IPS-18a (cell line): Measurements from ENCODE around the gene STK26.
"Not testable (repeated sequence)": the region's sequence is repeated elsewhere in the genome, so short reads cannot be mapped to it uniquely, and the experiment has no call there.

Source experiments
- H3K27ac ChIP-seq: one replicate; pipeline ENCODE4 v1.5.1; 2013; ENCODE audit warnings: low read length
- H3K27me3 ChIP-seq: one replicate; pipeline ENCODE4 v1.6.1; 2013; ENCODE audit warnings: mild to moderate bottlenecking, low read length; ENCODE audit not compliant: control insufficient read depth, insufficient read depth
- H3K36me3 ChIP-seq: one replicate; pipeline ENCODE4 v1.6.1; 2013; ENCODE audit warnings: low read depth, low read length; ENCODE audit not compliant: control insufficient read depth
- H3K4me1 ChIP-seq: one replicate; pipeline ENCODE4 v1.6.1; 2013; ENCODE audit warnings: low read depth, low read length; ENCODE audit not compliant: control insufficient read depth
- H3K4me3 ChIP-seq: one replicate; pipeline ENCODE4 v1.5.1; 2013; ENCODE audit warnings: low read length
- H3K9ac ChIP-seq: one replicate; pipeline ENCODE4 v1.6.1; 2013; ENCODE audit warnings: mild to moderate bottlenecking, low read length, moderate library complexity
- H3K9me3 ChIP-seq: one replicate; pipeline ENCODE4 v1.6.1; 2013; ENCODE audit warnings: low read depth, low read length; ENCODE audit not compliant: control insufficient read depth

The STK26 gene

DNA sequence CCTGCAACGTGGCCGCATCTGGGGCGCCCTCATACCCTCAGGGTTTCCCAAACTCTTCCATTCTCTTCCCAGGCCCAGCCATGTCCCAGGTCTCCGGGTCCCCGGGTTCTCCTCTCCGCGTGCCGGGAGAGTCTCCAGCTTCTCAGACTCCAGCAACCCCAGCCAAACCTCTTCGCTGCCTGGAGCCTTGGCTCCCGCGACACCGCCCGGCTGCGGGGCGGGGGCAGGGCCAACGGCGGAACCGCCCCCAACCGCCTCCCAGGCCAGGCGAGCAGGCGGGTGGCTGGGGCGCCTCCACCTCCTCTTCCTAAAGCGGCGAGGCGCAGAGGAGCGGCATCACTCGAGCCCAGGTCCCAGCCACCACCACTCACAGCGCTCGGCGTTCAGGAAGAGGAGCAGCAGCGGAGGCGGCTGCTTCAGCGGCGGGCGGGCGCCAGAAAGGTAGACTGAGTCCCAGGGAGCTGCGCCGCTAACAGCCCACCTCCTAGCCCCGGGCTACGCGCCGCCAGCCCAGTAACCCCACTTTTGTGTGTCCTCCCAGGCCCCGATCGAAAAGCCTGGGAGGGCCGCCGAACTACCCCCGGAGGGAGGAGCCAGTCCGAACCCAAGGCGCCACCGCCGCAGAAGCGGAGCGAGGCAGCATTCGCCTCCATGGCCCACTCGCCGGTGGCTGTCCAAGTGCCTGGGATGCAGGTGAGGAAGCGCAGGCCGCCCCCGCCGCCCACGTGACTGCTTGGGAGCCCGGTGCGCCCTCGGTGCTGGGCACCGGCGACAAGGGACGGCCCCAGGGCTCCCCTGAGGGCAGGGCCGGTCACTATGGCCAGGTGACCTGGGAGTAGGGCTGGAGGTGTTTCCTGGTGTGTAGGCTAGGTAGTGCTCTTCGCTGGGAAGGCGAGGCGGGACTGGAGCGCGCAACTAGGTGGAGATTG lies at the start of gene STK26:
Gene STK26 (plus strand): TSS at position 336 of the 929 bp plus-strand sequence. CDS start 316 bp downstream, at position 652.
- Histone ChIP-seq H3K4me3 (peak within 1 kb of the TSS; percentile 75), H3K9me3 (peaks cover 7% of the 10 kb centered on the region), H3K9ac (peak within 1 kb of the TSS; percentile 57), H3K27ac (peak within 1 kb of the TSS; percentile 53), H3K27me3 (no peaks in the 10 kb centered on the region), H3K36me3 (no peaks in the 10 kb centered on the region), H3K4me1 (peaks cover 7% of the 10 kb centered on the region)

GRCh38 chrX:131975851-131976250 lies 47.3 kb upstream of the STK26 start:
- Histone ChIP-seq H3K9ac (no peak overlapping the region), H3K27ac (no peak overlapping the region), H3K36me3 (no peaks in the 10 kb centered on the region), H3K4me3 (no peak overlapping the region), H3K4me1 (peaks cover 2% of the 10 kb centered on the region), H3K27me3 (no peaks in the 10 kb centered on the region), H3K9me3 (peaks cover 4% of the 10 kb centered on the region)

GRCh38 chrX:131977619-131978018 lies 45.5 kb upstream of the STK26 start:
- Histone ChIP-seq H3K27me3 (no peaks in the 10 kb centered on the region), H3K4me1 (peaks cover 7% of the 10 kb centered on the region), H3K36me3 (no peaks in the 10 kb centered on the region), H3K27ac (no peak overlapping the region), H3K9ac (no peak overlapping the region), H3K9me3 (peaks cover 4% of the 10 kb centered on the region), H3K4me3 (no peak overlapping the region)

DNA sequence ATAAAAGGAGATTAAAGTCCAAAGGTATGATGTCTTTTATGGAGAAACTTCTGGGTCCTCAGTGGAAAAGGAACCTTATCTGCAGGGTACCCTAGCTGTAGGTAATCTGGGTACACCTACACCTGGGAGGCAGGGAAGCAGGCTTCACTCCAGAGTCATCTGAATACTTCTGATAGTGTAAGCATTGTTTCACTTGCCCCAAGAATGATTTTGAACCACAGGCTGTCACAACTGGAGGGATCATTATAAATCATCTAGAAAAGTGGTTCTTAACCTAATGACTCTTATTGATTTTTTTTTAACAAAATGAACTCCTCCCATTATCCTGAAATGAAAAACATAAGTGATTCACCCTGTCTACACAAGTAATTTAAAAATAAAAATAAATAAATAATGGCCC lies 44.0 kb upstream of the STK26 start:
- no peak overlapping the region for H3K4me3 ChIP-seq
- H3K27ac ChIP-seq, result no peak overlapping the region

GRCh38 chrX:131985526-131986049 lies 37.5 kb upstream of the STK26 start:
- H3K36me3 ChIP-seq, result no peaks in the 10 kb centered on the region
- no peak overlapping the region for H3K4me3 ChIP-seq
- no peaks in the 10 kb centered on the region for H3K27me3 ChIP-seq
- peaks cover 3% of the 10 kb centered on the region for H3K9me3 ChIP-seq
- no peak overlapping the region for H3K27ac ChIP-seq
- H3K4me1 ChIP-seq, result peaks cover 7% of the 10 kb centered on the region
- H3K9ac ChIP-seq, result no peak overlapping the region

More for the DNA sequence above, 44.0 kb upstream of the STK26 start:
- Histone ChIP-seq H3K9me3 (no peaks in the 10 kb centered on the region), H3K9ac (no peak overlapping the region), H3K27me3 (no peaks in the 10 kb centered on the region), H3K36me3 (no peaks in the 10 kb centered on the region), H3K4me1 (peaks cover 7% of the 10 kb centered on the region)

DNA sequence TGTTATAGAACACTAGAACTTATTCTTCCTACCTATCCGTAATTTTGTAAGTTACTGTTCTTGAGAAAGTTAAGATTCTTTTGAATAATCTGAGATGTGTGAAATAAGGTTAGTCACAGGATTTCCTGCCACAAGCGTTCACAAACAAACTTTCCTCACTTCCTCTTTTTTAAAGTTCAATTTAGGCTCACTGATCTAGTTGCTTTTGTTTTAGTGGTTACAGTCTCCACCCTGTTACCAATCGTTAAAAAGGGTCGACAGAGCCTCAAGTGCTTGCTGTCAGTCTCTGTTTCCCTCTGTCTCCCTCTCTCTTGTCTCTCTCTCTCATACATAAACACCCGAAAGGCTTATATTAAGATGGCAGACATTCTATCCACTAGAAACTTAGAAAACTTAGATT lies 35.9 kb upstream of the STK26 start:
- Histone ChIP-seq H3K36me3 (no peaks in the 10 kb centered on the region), H3K4me1 (no peaks in the 10 kb centered on the region), H3K4me3 (no peak overlapping the region), H3K27ac (no peak overlapping the region), H3K9ac (no peak overlapping the region), H3K27me3 (no peaks in the 10 kb centered on the region), H3K9me3 (peaks cover 3% of the 10 kb centered on the region)

GRCh38 chrX:131988236-131988635 lies 34.9 kb upstream of the STK26 start:
- Histone ChIP-seq H3K36me3 (no peaks in the 10 kb centered on the region), H3K9me3 (peaks cover 3% of the 10 kb centered on the region), H3K9ac (no peak overlapping the region), H3K4me1 (no peaks in the 10 kb centered on the region), H3K4me3 (no peak overlapping the region), H3K27me3 (no peaks in the 10 kb centered on the region), H3K27ac (no peak overlapping the region)

- Histone ChIP-seq H3K4me3 (no peak overlapping the region), H3K9me3 (peaks cover 11% of the 10 kb centered on the region), H3K36me3 (no peaks in the 10 kb centered on the region), H3K4me1 (no peaks in the 10 kb centered on the region), H3K27me3 (no peaks in the 10 kb centered on the region), H3K27ac (no peak overlapping the region), H3K9ac (no peak overlapping the region)
These were observed 22.0 kb upstream of the STK26 start for GRCh38 chrX:132001127-132001526.

- no peaks in the 10 kb centered on the region for H3K4me1 ChIP-seq
- no peak overlapping the region for H3K4me3 ChIP-seq
- no peaks in the 10 kb centered on the region for H3K27me3 ChIP-seq
- H3K27ac ChIP-seq, result no peak overlapping the region
- H3K36me3 ChIP-seq, result no peaks in the 10 kb centered on the region
- peaks cover 18% of the 10 kb centered on the region for H3K9me3 ChIP-seq
- H3K9ac ChIP-seq, result no peak overlapping the region
These were observed 18.4 kb upstream of the STK26 start for GRCh38 chrX:132004728-132005127.

DNA sequence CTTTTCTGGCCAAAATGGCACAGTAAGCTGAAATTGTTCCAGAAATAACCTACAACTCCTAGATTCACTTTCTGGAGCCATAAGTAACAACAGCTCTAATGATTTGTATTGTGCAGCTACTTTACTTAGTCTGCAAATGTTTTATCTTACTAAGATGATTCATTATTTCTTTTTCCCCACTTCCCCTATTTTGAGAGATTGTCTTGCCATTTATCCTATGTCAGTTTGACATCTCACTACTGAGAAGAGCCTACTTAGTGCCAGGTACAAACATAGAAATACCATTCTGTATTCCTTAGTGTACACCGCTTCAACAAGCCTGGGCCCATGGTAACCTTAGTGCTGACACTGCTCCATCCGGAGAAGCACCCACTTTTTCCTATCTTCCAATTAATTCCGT lies 13.8 kb upstream of the STK26 start:
- H3K9ac ChIP-seq, result no peak overlapping the region
- H3K4me3 ChIP-seq, result no peak overlapping the region
- peaks cover 15% of the 10 kb centered on the region for H3K9me3 ChIP-seq
- H3K4me1 ChIP-seq, result no peaks in the 10 kb centered on the region
- H3K27ac ChIP-seq, result no peak overlapping the region
- H3K36me3 ChIP-seq, result no peaks in the 10 kb centered on the region
- H3K27me3 ChIP-seq, result no peaks in the 10 kb centered on the region

DNA sequence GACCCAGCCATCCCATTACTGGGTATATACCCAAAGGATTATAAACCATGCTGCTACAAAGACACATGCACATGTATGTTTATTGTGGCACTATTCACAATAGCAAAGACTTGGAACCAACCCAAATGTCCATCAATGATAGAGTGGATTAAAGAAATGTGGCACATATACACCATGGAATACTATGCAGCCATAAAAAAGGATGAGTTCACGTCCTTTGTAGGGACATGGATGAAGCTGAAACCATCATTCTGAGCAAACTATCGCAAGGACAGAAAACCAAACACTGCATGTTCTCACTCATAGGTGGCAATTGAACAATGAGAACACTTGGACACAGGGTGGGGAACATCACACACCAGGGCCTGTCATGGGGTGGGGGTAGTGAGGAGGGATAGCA lies 12.9 kb upstream of the STK26 start:
- not testable (repeated sequence) for H3K27ac ChIP-seq, H3K4me1 ChIP-seq, H3K27me3 ChIP-seq, H3K36me3 ChIP-seq, H3K4me3 ChIP-seq, H3K9ac ChIP-seq
- peaks cover 15% of the 10 kb centered on the region for H3K9me3 ChIP-seq

DNA sequence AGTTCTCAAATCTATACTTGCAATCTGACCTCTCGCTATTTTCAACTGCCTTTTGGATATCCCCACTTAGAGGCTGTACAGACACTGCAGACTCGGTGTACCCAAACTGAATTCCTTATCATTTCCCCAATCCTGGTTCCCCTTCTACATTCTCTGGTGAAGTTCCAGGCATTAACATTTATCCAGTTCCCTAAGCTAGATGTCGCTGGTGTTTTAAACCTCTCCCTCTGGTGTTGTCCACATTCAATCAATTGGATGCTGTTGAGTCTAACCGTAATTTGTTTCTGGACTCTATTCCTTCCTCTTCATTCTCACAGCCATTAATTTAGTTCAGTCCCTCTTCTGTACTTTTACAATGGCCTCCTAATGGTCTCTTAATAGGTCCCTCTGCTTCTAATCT lies 7.2 kb upstream of the STK26 start:
- H3K27ac ChIP-seq, result no peak overlapping the region
- H3K4me1 ChIP-seq, result no peaks in the 10 kb centered on the region
- no peaks in the 10 kb centered on the region for H3K27me3 ChIP-seq
- no peak overlapping the region for H3K9ac ChIP-seq
- no peaks in the 10 kb centered on the region for H3K36me3 ChIP-seq
- H3K9me3 ChIP-seq, result no peaks in the 10 kb centered on the region
- no peak overlapping the region for H3K4me3 ChIP-seq
